Measurements from ENCODE around the gene LRRC8B. TPM values are rescaled to one million over a fixed set of nuclear protein-coding genes. Genes with fewer than 3 reads are reported as not detected.

The LRRC8B gene
- total RNA-seq, 1 donor from 2014 or later: 2.3 TPM

- H3K36me3 Mint-ChIP-seq (ENCODE audit: unreplicated experiment): no peaks in the 10 kb centered on the region
- no peaks in the 10 kb centered on the region for H3K4me1 Mint-ChIP-seq (ENCODE audit: unreplicated experiment)
- no peak overlapping the region for H3K27ac Mint-ChIP-seq (ENCODE audit: unreplicated experiment)
- no peak for TF ChIP-seq CTCF (IDR thresholded peaks at IDR 0.05)
- no peak overlapping the region for H3K4me3 Mint-ChIP-seq (ENCODE audit: unreplicated experiment)
- no peaks in the 10 kb centered on the region for H3K9me3 Mint-ChIP-seq (ENCODE audit: unreplicated experiment)
- no peak for DNase-seq (ENCODE audit: extremely low spot score, unreplicated experiment)
- H3K27me3 Mint-ChIP-seq (ENCODE audit: unreplicated experiment): no peaks in the 10 kb centered on the region
Measured at GRCh38 chr1:89576013-89576412, 51.4 kb downstream of the LRRC8B start.

- Mint-ChIP-seq H3K9me3 (ENCODE audit: unreplicated experiment) (no peaks in the 10 kb centered on the region), H3K27me3 (ENCODE audit: unreplicated experiment) (no peaks in the 10 kb centered on the region), H3K27ac (ENCODE audit: unreplicated experiment) (no peak overlapping the region), H3K4me1 (ENCODE audit: unreplicated experiment) (no peaks in the 10 kb centered on the region), H3K36me3 (ENCODE audit: unreplicated experiment) (peaks cover 5% of the 10 kb centered on the region), H3K4me3 (ENCODE audit: unreplicated experiment) (no peak overlapping the region)
- TF ChIP-seq CTCF (IDR thresholded peaks at IDR 0.05): no peak
- DNase-seq (ENCODE audit: extremely low spot score, unreplicated experiment): no peak
Measured at GRCh38 chr1:89578151-89578550, 53.5 kb downstream of the LRRC8B start.

GRCh38 chr1:89578946-89579684, 54.5 kb downstream of the LRRC8B start:
- Mint-ChIP-seq H3K4me3 (ENCODE audit: unreplicated experiment) (no peak overlapping the region), H3K4me1 (ENCODE audit: unreplicated experiment) (no peaks in the 10 kb centered on the region), H3K27ac (ENCODE audit: unreplicated experiment) (no peak overlapping the region), H3K27me3 (ENCODE audit: unreplicated experiment) (no peaks in the 10 kb centered on the region), H3K36me3 (ENCODE audit: unreplicated experiment) (peaks cover 5% of the 10 kb centered on the region), H3K9me3 (ENCODE audit: unreplicated experiment) (no peaks in the 10 kb centered on the region)
- no peak for TF ChIP-seq CTCF (IDR thresholded peaks at IDR 0.05)
- DNase-seq (ENCODE audit: extremely low spot score, unreplicated experiment): no peak

- H3K4me3 Mint-ChIP-seq (ENCODE audit: unreplicated experiment): no peak overlapping the region
- no peak overlapping the region for H3K27ac Mint-ChIP-seq (ENCODE audit: unreplicated experiment)
- H3K27me3 Mint-ChIP-seq (ENCODE audit: unreplicated experiment): no peaks in the 10 kb centered on the region
- no peaks in the 10 kb centered on the region for H3K9me3 Mint-ChIP-seq (ENCODE audit: unreplicated experiment)
- peaks cover 5% of the 10 kb centered on the region for H3K36me3 Mint-ChIP-seq (ENCODE audit: unreplicated experiment)
- DNase-seq (ENCODE audit: extremely low spot score, unreplicated experiment): no peak
- TF ChIP-seq CTCF (IDR thresholded peaks at IDR 0.05): no peak
- H3K4me1 Mint-ChIP-seq (ENCODE audit: unreplicated experiment): no peaks in the 10 kb centered on the region
Measured at GRCh38 chr1:89580036-89580435, 55.4 kb downstream of the LRRC8B start.

- TF ChIP-seq CTCF (IDR thresholded peaks at IDR 0.05): no peak
- peaks cover 5% of the 10 kb centered on the region for H3K36me3 Mint-ChIP-seq (ENCODE audit: unreplicated experiment)
- no peaks in the 10 kb centered on the region for H3K27me3 Mint-ChIP-seq (ENCODE audit: unreplicated experiment)
- no peak overlapping the region for H3K4me3 Mint-ChIP-seq (ENCODE audit: unreplicated experiment)
- no peaks in the 10 kb centered on the region for H3K9me3 Mint-ChIP-seq (ENCODE audit: unreplicated experiment)
- H3K4me1 Mint-ChIP-seq (ENCODE audit: unreplicated experiment): no peaks in the 10 kb centered on the region
- H3K27ac Mint-ChIP-seq (ENCODE audit: unreplicated experiment): no peak overlapping the region
- DNase-seq (ENCODE audit: extremely low spot score, unreplicated experiment): no peak
Measured at GRCh38 chr1:89581859-89582258, 57.2 kb downstream of the LRRC8B start.
